ENCODE measurements around the gene TESK2.

- TF ChIP-seq POLR2A (IDR thresholded peaks at IDR 0.05) (no peak), CTCF (IDR thresholded peaks at IDR 0.05 in 8 of 11, conservative IDR thresholded peaks at IDR 0.05 in 3 of 11) (no peak)
Measured at GRCh38 chr1:45329445-45329844, 161.5 kb downstream of the TESK2 start.
